ENCODE data around the gene ZNF571.

Gene ZNF571

DNA sequence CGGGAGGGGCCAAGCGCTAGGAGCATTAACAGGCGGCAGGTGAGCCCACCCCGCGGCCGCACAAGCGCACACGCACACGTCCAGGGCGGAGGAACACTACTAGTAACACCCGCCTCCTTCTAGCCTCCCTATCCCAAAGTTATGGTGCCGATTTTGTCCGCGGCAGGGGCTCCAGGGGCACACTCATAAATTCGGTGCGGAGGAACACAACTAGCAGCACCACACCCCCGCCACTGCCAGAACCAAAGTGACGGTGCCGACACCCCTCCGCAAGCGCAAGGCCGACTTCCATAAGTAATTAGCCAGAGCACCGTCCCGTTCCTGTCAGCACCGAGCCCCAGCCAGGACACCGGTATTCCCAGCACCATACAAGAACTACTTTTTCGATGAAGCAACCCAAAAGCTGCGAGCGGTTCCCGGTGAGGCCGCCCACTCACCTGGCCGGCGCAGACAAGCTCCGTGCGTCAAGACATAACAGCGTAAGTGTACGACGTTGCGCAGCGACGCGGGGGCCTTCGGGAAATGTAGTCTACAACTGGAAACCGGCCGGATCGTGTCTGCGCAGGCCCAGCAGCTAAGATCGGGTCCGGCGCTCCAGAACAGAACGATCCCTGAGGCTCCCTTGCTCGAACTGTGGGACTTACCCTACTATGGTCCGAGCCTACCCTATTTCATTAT, at the start of gene ZNF571, which contains the start of gene ZNF540:
ZNF571 (minus strand) TSS at position 489 of the 678 bp plus-strand sequence. CDS start 8,116 bp downstream, outside the sequence.
ZNF540 (plus strand) TSS at position 573 of the 678 bp plus-strand sequence. CDS start 3,572 bp downstream, outside the sequence.
- peak; percentile 94 for DNase-seq

DNA sequence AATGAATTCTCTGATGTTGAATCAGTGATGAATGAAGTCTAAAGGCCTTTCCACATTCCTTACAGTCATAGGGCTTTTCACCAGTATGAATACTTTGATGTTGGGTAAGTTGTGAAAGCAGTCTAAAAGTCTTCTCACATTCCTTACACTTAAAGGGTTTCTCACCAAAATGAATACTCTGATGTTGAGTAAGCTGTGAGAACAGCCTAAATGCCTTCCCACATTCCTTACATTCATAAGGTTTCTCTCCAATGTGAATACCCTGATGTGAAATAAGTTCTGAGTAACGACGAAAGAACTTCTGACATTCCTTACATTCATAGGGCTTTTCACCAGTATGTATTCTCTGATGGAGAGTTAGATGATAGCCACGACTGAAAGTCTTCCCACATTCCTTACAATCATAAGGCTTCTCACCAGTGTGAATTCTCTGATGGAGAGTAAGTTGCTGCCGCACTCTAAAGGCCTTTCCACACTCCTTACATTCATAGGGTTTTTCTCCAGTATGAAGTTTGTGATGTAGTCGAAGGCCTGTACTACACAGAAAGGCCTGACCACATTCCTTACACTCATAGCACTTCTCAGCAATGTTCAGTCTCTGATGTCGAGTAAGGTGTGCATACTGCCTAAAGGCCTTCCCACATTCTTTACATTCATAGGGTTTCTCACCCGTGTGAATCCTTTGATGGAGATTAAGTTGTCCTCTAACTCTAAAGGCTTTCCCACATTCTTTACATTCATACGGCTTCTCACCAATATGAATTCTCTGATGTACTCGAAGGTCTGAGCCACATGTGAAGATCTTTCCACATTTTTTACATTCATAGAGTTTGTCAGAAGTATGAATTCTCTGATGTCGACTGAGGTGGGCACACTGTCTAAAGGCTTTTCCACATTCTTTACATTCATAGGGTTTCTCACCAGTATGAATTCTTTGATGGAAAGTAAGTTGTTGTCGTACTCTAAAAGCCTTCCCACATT, 40.8 kb upstream of the ZNF571 start:
- DNase-seq: no peak

DNA sequence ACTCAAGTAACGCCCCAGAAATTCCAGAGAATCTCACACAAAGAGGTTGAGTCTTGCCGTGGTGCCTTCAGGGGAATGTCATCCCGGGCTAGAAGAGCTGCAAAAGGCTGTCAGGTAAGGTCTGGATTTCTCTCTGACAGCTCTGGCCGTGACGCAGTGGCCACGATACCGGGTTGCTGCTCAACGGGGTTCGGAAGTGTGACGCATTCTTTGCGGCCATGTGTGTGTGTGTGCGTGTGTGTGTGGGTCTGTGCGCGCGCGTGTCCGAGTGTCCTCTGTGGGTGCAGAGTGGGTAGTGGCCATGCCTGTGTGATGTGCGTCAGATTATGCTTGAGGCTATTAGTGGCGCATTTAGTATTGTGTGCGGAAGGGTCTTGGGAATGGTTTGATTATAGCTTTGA, 390 bp upstream of the ZNF571 start:
- peak; percentile 56 for DNase-seq

DNA sequence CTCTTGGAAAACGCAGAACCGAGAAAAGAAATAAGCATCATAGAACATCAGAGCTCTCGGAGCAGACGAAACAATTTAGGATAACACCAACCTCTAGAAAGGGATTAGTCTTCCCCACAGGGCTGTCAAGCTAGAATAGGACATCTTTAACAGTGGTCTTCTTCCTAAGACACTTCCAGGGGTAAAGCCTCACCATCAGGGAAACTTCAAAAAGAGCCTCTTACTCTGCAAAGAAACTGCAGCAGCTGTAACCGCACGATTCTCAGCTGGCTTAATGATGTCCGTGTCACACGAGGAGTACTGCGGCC, 642 bp downstream of the ZNF571 start:
- DNase-seq: no peak

DNA sequence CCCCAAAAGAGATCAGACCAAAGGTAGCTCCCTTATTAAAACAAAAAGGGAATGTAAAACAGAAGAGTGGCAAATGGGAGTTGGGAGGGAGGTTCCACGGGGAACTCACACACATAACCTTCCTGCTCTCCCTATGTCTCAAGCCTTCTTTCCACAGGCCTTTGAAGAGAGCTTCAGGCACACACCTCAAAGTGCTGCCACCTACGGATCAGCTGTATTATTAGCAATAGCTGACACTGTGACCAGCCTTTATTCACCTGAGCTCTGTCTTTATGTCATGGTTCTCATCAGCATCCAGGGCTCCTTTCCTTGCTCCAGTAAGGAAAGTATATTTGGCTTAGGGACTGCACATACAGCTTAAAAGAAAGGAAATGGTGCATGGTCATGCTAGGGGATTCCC, 11.3 kb downstream of the ZNF571 start:
- DNase-seq: no peak

DNA sequence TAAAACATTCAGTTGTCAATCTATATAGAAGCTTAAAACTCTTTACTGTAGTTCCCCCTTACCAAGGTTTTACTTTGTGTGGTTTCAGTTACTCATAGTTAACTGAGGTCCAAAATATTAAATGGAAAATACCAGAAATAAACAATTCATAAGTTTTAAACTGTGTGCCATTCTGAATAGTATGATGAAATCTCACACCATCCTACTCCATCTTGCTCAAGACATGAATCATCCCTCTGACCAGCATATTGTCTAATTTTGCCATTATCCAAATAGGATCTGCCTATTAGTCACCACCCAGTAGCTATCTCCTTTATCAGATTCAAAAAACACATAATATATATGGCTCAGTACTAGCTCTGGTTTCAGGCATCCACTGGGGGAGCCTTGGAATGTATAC, 22.4 kb downstream of the ZNF571 start:
- no peak for DNase-seq

DNA sequence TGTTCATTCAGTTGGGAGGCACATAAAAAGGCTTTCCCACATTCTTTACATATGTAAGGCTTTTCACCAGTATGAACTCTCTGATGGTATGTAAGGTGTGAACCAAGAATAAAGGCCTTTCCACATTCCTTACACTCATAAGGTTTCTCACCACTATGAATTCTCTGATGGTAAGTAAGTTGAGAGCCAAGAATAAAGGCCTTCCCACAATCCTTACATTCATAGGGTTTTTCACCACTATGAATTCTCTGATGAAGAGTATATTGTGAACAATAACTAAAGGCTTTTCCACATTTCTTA, 29.3 kb downstream of the ZNF571 start:
- no peak for DNase-seq

DNA sequence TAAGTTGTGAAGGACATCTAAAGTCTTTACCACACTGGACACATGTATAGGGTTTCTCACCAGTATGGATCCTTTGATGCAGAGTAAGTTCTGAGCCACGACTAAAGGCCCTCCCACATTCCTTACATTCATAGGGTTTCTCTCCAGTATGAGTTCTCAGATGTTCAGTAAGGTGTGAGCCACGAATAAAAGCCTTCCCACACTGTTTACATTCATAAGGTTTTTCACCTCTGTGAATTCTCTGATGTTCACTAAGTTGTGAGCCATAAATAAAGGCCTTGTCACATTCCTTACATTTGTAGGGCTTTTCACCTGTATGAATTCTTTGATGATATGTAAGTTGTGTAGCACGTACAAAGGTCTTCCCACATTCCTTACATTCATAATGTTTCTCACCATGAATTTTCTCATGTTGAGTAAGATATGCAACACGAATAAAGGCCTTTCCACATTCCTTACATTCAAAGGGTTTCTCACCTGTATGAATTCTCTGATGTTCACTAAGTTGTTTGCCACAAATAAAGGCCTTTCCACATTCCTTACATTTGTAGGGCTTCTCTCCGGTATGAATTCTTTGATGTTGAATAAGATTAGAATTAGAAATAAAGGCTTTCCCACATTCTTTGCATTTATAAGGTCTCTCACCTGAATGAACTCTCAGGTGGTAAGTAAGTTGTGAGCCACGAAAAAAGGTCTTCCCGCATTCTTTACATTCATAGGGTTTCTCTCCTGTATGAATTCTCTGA, 29.8 kb downstream of the ZNF571 start:
- no peak for DNase-seq

DNA sequence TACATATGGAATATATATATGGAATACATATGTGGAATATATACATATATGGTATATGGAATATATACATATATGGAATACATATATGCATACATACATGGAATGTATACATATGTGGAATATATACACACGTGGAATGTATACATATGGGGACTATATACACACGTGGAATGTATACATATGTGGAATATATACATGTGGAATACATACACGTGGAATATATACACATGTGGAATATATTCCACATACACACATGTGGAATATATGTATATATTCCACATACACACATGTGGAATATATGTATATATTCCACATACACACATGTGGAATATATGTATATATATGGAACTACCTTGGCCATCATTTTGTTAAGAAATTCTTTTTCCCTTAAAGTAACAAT, 31.1 kb downstream of the ZNF571 start:
- DNase-seq: no peak

DNA sequence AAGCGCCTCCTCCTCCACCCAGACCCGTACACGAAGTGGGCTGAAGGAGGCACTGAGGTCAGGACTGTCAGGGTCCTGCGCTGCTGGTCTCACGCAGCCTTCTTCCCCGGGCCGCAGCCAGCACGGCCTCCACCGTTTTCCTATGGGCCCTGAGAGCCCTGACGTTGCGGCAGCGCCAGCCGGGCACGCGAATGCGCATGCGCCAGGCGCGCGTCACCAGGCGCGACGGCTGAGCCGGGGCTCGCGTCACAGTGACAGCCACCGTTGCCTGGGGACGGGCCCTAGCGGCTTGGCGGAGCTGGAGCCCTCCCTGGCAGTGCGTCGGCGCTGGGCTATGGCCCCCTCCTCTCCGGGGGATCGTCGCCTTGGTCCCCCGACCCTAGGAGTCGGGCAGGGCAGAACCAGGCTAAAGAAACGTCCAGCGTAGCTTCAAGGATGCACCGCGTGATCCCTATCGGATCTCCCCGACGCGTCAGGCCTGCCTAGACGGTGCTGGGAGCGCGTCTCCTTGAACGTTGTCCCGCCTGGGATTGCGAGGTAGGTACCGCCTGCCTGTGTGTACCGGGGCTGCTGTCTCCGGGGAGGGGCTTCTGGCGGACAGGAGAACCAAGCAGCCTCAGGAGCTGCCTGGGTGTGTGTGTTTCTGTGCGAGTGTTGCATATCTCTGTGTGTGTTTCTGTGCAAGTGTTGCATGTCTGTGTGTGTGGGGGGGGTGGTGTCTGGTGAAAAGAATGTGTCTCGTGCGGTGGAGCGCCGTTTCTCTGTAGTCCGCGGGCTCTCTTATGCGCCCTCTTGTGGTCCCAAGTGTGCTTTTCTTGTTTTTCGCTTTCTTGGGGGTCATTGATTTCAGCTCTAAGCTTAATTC, 43.2 kb downstream of the ZNF571 start:
- DNase-seq: peak; percentile 16

DNA sequence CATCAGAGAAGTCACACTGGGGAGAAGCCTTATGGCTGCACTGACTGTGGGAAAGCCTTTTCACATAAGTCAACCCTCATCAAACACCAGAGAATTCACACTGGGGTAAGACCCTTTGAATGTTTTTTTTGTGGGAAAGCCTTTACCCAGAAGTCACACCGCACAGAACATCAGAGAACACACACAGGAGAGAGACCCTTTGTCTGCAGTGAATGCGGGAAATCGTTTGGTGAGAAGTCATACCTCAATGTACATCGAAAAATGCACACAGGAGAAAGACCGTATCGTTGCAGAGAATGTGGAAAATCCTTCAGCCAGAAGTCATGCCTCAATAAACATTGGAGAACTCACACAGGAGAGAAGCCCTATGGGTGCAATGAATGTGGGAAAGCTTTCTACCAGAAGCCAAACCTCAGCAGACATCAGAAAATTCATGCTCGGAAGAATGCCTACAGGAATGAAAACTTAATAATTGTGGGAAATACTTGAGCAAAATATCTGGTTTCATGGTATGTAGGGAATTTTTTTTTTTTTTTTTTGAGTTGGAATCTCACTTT, 57.1 kb downstream of the ZNF571 start:
- no peak for DNase-seq

DNA sequence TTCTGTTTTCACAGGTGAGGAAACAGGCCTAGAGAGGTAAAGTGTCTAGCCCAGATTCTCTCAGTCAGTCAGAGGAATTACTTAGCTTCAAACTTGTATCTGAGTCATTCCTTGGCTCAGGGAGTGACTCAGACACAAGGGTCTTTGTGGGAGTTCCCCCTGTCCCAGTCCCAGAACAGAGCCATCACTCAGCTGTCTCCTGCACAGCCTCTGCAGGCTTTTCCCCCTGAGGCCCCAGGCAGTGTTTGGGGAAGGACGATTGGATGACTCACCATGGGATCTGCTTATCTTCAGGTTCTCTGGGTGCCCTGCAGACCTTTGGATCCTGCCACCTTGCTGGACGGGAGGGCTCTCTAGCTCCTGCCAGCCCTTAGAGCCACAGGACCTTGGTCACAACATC, 74.7 kb downstream of the ZNF571 start:
- no peak for DNase-seq

Data from stimulated activated naive CD4-positive, alpha-beta T cell treated with Interleukin-2 at 50 U/mL for 16 hours (primary cell).